ENCODE results near the gene ANKMY1. TPM values are rescaled to one million over a fixed set of nuclear protein-coding genes. Genes with fewer than 3 reads are reported as not detected.

ANKMY1 gene
- total and polyA plus RNA-seq, 8 donors: 3.1 to 79.4 (median 9.7) TPM

- no peaks in the 10 kb centered on the region for H3K27me3 ChIP-seq
- no peak overlapping the region for H3K27ac ChIP-seq
- TF ChIP-seq CTCF (IDR thresholded peaks at IDR 0.05) (no peak), EP300 (IDR thresholded peaks at IDR 0.05) (no peak), POLR2A (IDR thresholded peaks at IDR 0.05) (no peak), POLR2AphosphoS5 (IDR thresholded peaks at IDR 0.05) (no peak)
- intact Hi-C loops (cut with DNase I; ENCODE audit: low total_unique reads): no loop called here
- H3K4me3 ChIP-seq: no peak overlapping the region
- 82 to 95% (median 94%) methylated on average over 3 of the region's 3 CpGs for WGBS, 5 donors
- H3K36me3 ChIP-seq: peaks cover 10 to 78% (median 69%) of the 10 kb centered on the region in 4 donors
- H3K4me1 ChIP-seq: no peaks in the 10 kb centered on the region
- no peak for DNase-seq
- peaks cover 0 to 45% (median 20%) of the 10 kb centered on the region in 4 donors for H3K9me3 ChIP-seq
Observed at GRCh38 chr2:240527153-240527750, 30.5 kb downstream of the ANKMY1 start.

GRCh38 chr2:240526521-240526920 is 31.3 kb downstream of the ANKMY1 start:
- no peak overlapping the region for H3K4me3 ChIP-seq
- peaks cover 10 to 77% (median 71%) of the 10 kb centered on the region in 4 donors for H3K36me3 ChIP-seq
- TF ChIP-seq POLR2A (IDR thresholded peaks at IDR 0.05): no peak
- no peak for TF ChIP-seq POLR2AphosphoS5 (IDR thresholded peaks at IDR 0.05)
- no peak for TF ChIP-seq EP300 (IDR thresholded peaks at IDR 0.05)
- TF ChIP-seq CTCF (IDR thresholded peaks at IDR 0.05): no peak
- DNase-seq: no peak
- WGBS, 5 donors: 85 to 93% (median 92%) methylated on average over 2 to 4 of the region's 4 CpGs
- H3K9me3 ChIP-seq: peaks cover 0 to 38% (median 13%) of the 10 kb centered on the region in 4 donors
- H3K27ac ChIP-seq: no peak overlapping the region
- no peaks in the 10 kb centered on the region for H3K27me3 ChIP-seq
- intact Hi-C loops (cut with DNase I; ENCODE audit: low total_unique reads): no loop called here
- no peaks in the 10 kb centered on the region for H3K4me1 ChIP-seq

- H3K4me3 ChIP-seq: no peak overlapping the region
- no peaks in the 10 kb centered on the region for H3K4me1 ChIP-seq
- peaks cover 10 to 70% (median 67%) of the 10 kb centered on the region in 4 donors for H3K36me3 ChIP-seq
- no peak for TF ChIP-seq CTCF (IDR thresholded peaks at IDR 0.05)
- TF ChIP-seq EP300 (IDR thresholded peaks at IDR 0.05): no peak
- no peak for TF ChIP-seq POLR2AphosphoS5 (IDR thresholded peaks at IDR 0.05)
- TF ChIP-seq POLR2A (IDR thresholded peaks at IDR 0.05): no peak
- 92 to 99% (median 98%) methylated on average over 6 of the region's 6 CpGs for WGBS, 5 donors
- no peak overlapping the region for H3K27ac ChIP-seq
- H3K9me3 ChIP-seq: peaks cover 0 to 32% (median 6%) of the 10 kb centered on the region in 4 donors
- H3K27me3 ChIP-seq: peaks cover 0 to 4% (median 0%) of the 10 kb centered on the region in 3 donors
- no peak for DNase-seq
- intact Hi-C loops (cut with DNase I; ENCODE audit: low total_unique reads): no loop called here
Observed at GRCh38 chr2:240525802-240526201, 32.0 kb downstream of the ANKMY1 start.

- intact Hi-C loops (cut with DNase I; ENCODE audit: low total_unique reads): no loop called here
- no peak for TF ChIP-seq EP300 (IDR thresholded peaks at IDR 0.05)
- TF ChIP-seq POLR2A (IDR thresholded peaks at IDR 0.05): no peak
- TF ChIP-seq CTCF (IDR thresholded peaks at IDR 0.05): no peak
- TF ChIP-seq POLR2AphosphoS5 (IDR thresholded peaks at IDR 0.05): no peak
Observed at GRCh38 chr2:240524963-240525718, 32.6 kb downstream of the ANKMY1 start.

More at GRCh38 chr2:240524963-240525718, 32.6 kb downstream of the ANKMY1 start:
- no peak overlapping the region for H3K4me3 ChIP-seq
- no peak for DNase-seq
- peaks cover 3 to 6% (median 4%) of the 10 kb centered on the region in 4 donors for H3K4me1 ChIP-seq
- WGBS, 5 donors: 85 to 96% (median 90%) methylated on average over 8 of the region's 8 CpGs
- peaks cover 0 to 10% (median 0%) of the 10 kb centered on the region in 3 donors for H3K27me3 ChIP-seq
- H3K36me3 ChIP-seq: peaks cover 10 to 66% (median 62%) of the 10 kb centered on the region in 4 donors
- no peak overlapping the region for H3K27ac ChIP-seq
- peaks cover 0 to 27% (median 6%) of the 10 kb centered on the region in 4 donors for H3K9me3 ChIP-seq

Data from stomach (tissue), 9 donors.